GM23338 (cell line): ENCODE results near the gene SRGAP1. TPM values are rescaled to one million over a fixed set of nuclear protein-coding genes. Genes with fewer than 3 reads are reported as not detected.

Experiments
- ATAC-seq: fragments of 200-7000 bp; cut with Tn5 transposase; 3 replicates; pipeline ENCODE4 v1.9.1; 2020
- DNase-seq: peaks from one replicate; pipeline ENCODE4 v3.0.0-alpha.2; 2015; ENCODE audit warnings: low spot score
- H2AFZ ChIP-seq: fragments of 200-600 bp; sonication (generic); 2 replicates; pipeline ENCODE4 v1.8.0; 2016; ENCODE audit warnings: antibody characterized with exemption, mild to moderate bottlenecking, moderate library complexity
- H3F3A ChIP-seq: fragments of 200-600 bp; sonication (generic); replicated peaks from 2 replicates; pipeline ENCODE4 v1.8.0; 2017; ENCODE audit warnings: antibody characterized with exemption, mixed run types, low read depth
- H3K27ac ChIP-seq: fragments of 200-600 bp; sonication (generic); 2 replicates; pipeline ENCODE4 v1.6.1; 2016; ENCODE audit warnings: low read depth
- H3K27me3 ChIP-seq: fragments of 200-600 bp; sonication (generic); 2 replicates; pipeline ENCODE4 v1.8.0; 2016; ENCODE audit warnings: mild to moderate bottlenecking, mixed run types, moderate library complexity; ENCODE audit not compliant: insufficient read depth
- H3K36me3 ChIP-seq: fragments of 200-600 bp; sonication (generic); 2 replicates; pipeline ENCODE4 v1.8.0; 2016; ENCODE audit warnings: mild to moderate bottlenecking; ENCODE audit not compliant: insufficient read depth
- H3K4me1 ChIP-seq: fragments of 200-600 bp; sonication (generic); 2 replicates; pipeline ENCODE4 v1.8.0; 2016; ENCODE audit warnings: mild to moderate bottlenecking, moderate library complexity; ENCODE audit not compliant: insufficient read depth
- H3K4me2 ChIP-seq: fragments of 200-600 bp; sonication (generic); 2 replicates; pipeline ENCODE4 v1.7.1; 2017; ENCODE audit warnings: mixed run types
- H3K4me3 ChIP-seq: fragments of 200-600 bp; sonication (generic); 2 replicates; pipeline ENCODE4 v1.6.1; 2016; ENCODE audit warnings: mixed run types
- H3K79me2 ChIP-seq: fragments of 200-600 bp; sonication (generic); replicated peaks from 2 replicates; pipeline ENCODE4 v1.8.0; 2017; ENCODE audit warnings: mild to moderate bottlenecking; ENCODE audit not compliant: insufficient read depth
- H3K9me2 ChIP-seq: fragments of 200-600 bp; sonication (generic); 2 replicates; pipeline ENCODE4 v1.8.0; 2017; ENCODE audit not compliant: insufficient read depth
- H4K20me1 ChIP-seq: fragments of 200-600 bp; sonication (generic); replicated peaks from 2 replicates; pipeline ENCODE4 v1.8.0; 2017; ENCODE audit warnings: mild to moderate bottlenecking; ENCODE audit not compliant: insufficient read depth
- H3K27ac Mint-ChIP-seq: 2 replicates; pipeline ENCODE4 v1.8.0; 2020; ENCODE audit warnings: inconsistent platforms, mild to moderate bottlenecking, moderate library complexity, mixed read lengths
- H3K27me3 Mint-ChIP-seq: 3 replicates; pipeline ENCODE4 v1.8.0; 2022; ENCODE audit warnings: low read depth, mild to moderate bottlenecking, moderate library complexity, mixed read lengths, inconsistent platforms; ENCODE audit not compliant: insufficient read depth, poor library complexity
- H3K36me3 Mint-ChIP-seq: 3 replicates; pipeline ENCODE4 v1.8.0; 2021; ENCODE audit warnings: low read depth, mild to moderate bottlenecking, inconsistent platforms, moderate library complexity, mixed read lengths
- H3K4me1 Mint-ChIP-seq: 3 replicates; pipeline ENCODE4 v1.8.0; 2020; ENCODE audit warnings: mild to moderate bottlenecking, inconsistent platforms, mixed read lengths
- H3K4me3 Mint-ChIP-seq: 3 replicates; pipeline ENCODE4 v1.8.0; 2021; ENCODE audit warnings: moderate library complexity, mild to moderate bottlenecking, inconsistent platforms, mixed read lengths
- H3K9me3 Mint-ChIP-seq: 3 replicates; pipeline ENCODE4 v1.8.0; 2020; ENCODE audit warnings: moderate library complexity, mild to moderate bottlenecking, inconsistent platforms, mixed read lengths
- CREB1 ChIP-seq: fragments of 250-450 bp; sonication (Bioruptor Pico); IDR thresholded peaks from 2 replicates; pipeline ENCODE4 v1.5.0; 2020; ENCODE audit warnings: low read depth, mild to moderate bottlenecking, moderate library complexity
- EZH2 ChIP-seq: fragments of 200-600 bp; sonication (generic); IDR thresholded peaks from one replicate; pipeline ENCODE4 v1.8.0; 2017; ENCODE audit warnings: antibody characterized with exemption, mild to moderate bottlenecking, low read depth; ENCODE audit not compliant: unreplicated experiment
- EZH2phosphoT487 ChIP-seq: fragments of 200-600 bp; sonication (generic); IDR thresholded peaks from one replicate; pipeline ENCODE4 v1.8.1; 2018; ENCODE audit warnings: antibody characterized with exemption; ENCODE audit not compliant: unreplicated experiment
- JUNB ChIP-seq: IDR thresholded peaks from one replicate; pipeline ENCODE4 v1.6.1; 2016; ENCODE audit warnings: antibody characterized with exemption; ENCODE audit not compliant: unreplicated experiment
- NANOG ChIP-seq: IDR thresholded peaks from 2 replicates; pipeline ENCODE4 v1.6.1; 2016; ENCODE audit warnings: antibody characterized with exemption, borderline replicate concordance
- POLR2AphosphoS5 ChIP-seq: IDR thresholded peaks from 2 replicates; pipeline ENCODE4 v1.6.1; 2016; ENCODE audit warnings: antibody characterized with exemption, low read depth
- REST ChIP-seq: IDR thresholded peaks from one replicate; pipeline ENCODE4 v1.6.1; 2018; ENCODE audit warnings: antibody characterized with exemption; ENCODE audit not compliant: unreplicated experiment
- STAT1 ChIP-seq: IDR thresholded peaks from one replicate; pipeline ENCODE4 v1.6.1; 2016; ENCODE audit warnings: antibody characterized with exemption; ENCODE audit not compliant: unreplicated experiment
- ZNF114 ChIP-seq: fragments of 250-450 bp; sonication (Bioruptor Pico); IDR thresholded peaks from 2 replicates; pipeline ENCODE4 v1.5.0; 2020; ENCODE audit warnings: mild to moderate bottlenecking, moderate library complexity
- ZNF462 ChIP-seq: fragments of 250-450 bp; sonication (Bioruptor Pico); IDR thresholded peaks from 2 replicates; pipeline ENCODE4 v1.5.0; 2020; ENCODE audit warnings: mild to moderate bottlenecking, moderate library complexity
- polyA plus RNA-seq: library from polyadenylated mRNA; unstranded; fragments of >200 nt; fragmentation: Nextera tagmentation; extraction: Ambion mirVana; gene quantifications from 2 replicates; pipeline ENCODE4 v1.2.1, GENCODE V29; 2016
- total RNA-seq: library from RNA; depleted of rRNA; stranded (reverse); fragments of >200 nt; shearing (Covaris generic); gene quantifications from 2 replicates; pipeline ENCODE4 v1.2.3, GENCODE V29; 2014
- TF ChIP-seq, protein P1 (sequence below): IDR thresholded peaks from 2 replicates; pipeline ENCODE4 v1.6.1; 2016; ENCODE audit warnings: antibody characterized with exemption
- TF ChIP-seq, protein P2 (sequence below), 2 experiments: fragments of 200-600 bp in 1 of 2; sonication (generic) in 1 of 2; conservative IDR thresholded peaks; 2 replicates each; pipeline versions ENCODE4 v1.5.1 to v1.6.1; 2016 to 2017; ENCODE audit warnings: antibody characterized with exemption in 2 of 2, low read depth in 2 of 2, mild to moderate bottlenecking in 2 of 2, moderate library complexity in 1 of 2

Gene SRGAP1
- total and polyA plus RNA-seq, 2 experiments from 2014 or later = 6.1 to 8.1 TPM

GRCh38 chr12:63905544-63905943, 61.0 kb downstream of the SRGAP1 start:
- peaks cover 17% of the 10 kb centered on the region for H3K79me2 ChIP-seq
- Mint-ChIP-seq H3K36me3 (peaks cover 3% of the 10 kb centered on the region; the same call in 2 of the 3 replicates), H3K4me3 (no peak overlapping the region), H3K27me3 (no peaks in the 10 kb centered on the region), H3K9me3 (no peaks in the 10 kb centered on the region; the same call in 2 of the 3 replicates), H3K4me1 (peaks cover 2% of the 10 kb centered on the region; the same call in 2 of the 3 replicates), H3K27ac (no peak overlapping the region)
- TF ChIP-seq ZNF114 (CRISPR knock-in tag) (no peak), ZNF462 (CRISPR knock-in tag) (no peak), CREB1 (no peak), POLR2AphosphoS5 (no peak), JUNB (no peak), NANOG (no peak), REST (no peak), EZH2 (no peak), EZH2phosphoT487 (no peak), STAT1 (no peak)
- TF ChIP-seq, protein P1, sequence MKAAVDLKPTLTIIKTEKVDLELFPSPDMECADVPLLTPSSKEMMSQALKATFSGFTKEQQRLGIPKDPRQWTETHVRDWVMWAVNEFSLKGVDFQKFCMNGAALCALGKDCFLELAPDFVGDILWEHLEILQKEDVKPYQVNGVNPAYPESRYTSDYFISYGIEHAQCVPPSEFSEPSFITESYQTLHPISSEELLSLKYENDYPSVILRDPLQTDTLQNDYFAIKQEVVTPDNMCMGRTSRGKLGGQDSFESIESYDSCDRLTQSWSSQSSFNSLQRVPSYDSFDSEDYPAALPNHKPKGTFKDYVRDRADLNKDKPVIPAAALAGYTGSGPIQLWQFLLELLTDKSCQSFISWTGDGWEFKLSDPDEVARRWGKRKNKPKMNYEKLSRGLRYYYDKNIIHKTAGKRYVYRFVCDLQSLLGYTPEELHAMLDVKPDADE = no peak
- TF ChIP-seq, protein P2, sequence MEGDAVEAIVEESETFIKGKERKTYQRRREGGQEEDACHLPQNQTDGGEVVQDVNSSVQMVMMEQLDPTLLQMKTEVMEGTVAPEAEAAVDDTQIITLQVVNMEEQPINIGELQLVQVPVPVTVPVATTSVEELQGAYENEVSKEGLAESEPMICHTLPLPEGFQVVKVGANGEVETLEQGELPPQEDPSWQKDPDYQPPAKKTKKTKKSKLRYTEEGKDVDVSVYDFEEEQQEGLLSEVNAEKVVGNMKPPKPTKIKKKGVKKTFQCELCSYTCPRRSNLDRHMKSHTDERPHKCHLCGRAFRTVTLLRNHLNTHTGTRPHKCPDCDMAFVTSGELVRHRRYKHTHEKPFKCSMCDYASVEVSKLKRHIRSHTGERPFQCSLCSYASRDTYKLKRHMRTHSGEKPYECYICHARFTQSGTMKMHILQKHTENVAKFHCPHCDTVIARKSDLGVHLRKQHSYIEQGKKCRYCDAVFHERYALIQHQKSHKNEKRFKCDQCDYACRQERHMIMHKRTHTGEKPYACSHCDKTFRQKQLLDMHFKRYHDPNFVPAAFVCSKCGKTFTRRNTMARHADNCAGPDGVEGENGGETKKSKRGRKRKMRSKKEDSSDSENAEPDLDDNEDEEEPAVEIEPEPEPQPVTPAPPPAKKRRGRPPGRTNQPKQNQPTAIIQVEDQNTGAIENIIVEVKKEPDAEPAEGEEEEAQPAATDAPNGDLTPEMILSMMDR (conservative IDR thresholded peaks at IDR 0.05; ENCODE audit: low read depth in 2 of 2) = no peak
- ATAC-seq (no peak), DNase-seq (no peak)
- H3K27me3 ChIP-seq = no peaks in the 10 kb centered on the region
- no peak overlapping the region for H2AFZ ChIP-seq
- H3F3A ChIP-seq = no peaks in the 10 kb centered on the region
- H3K27ac ChIP-seq = no peak overlapping the region
- H3K36me3 ChIP-seq = no peaks in the 10 kb centered on the region
- no peaks in the 10 kb centered on the region for H3K4me1 ChIP-seq
- H3K9me2 ChIP-seq = no peaks in the 10 kb centered on the region
- H4K20me1 ChIP-seq = no peaks in the 10 kb centered on the region
- H3K4me2 ChIP-seq = no peak overlapping the region
- no peak overlapping the region for H3K4me3 ChIP-seq
